ENCODE results near the gene TIGD3.

The TIGD3 gene

DNA sequence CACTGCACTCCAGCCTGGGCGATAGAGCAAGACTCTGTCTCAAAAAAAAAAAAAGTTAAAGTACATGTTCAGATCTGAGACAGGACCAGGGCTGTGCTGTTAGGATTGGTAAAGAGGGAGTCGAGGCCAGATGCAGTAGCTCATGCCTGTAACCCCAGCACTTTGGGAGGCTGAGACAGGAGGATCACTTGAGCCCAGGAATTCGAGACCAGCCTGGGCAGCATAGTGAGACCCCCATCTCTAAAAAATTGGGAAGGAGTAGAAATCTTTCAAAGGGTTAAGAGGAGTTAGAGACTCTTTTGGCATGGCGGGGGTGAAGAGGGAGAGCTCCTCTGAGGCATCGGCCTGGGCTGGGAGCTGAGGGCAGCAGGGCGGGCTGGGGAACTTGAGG is 16.1 kb downstream of the TIGD3 start:
- no peak for DNase-seq (ENCODE audit: low read depth)

DNA sequence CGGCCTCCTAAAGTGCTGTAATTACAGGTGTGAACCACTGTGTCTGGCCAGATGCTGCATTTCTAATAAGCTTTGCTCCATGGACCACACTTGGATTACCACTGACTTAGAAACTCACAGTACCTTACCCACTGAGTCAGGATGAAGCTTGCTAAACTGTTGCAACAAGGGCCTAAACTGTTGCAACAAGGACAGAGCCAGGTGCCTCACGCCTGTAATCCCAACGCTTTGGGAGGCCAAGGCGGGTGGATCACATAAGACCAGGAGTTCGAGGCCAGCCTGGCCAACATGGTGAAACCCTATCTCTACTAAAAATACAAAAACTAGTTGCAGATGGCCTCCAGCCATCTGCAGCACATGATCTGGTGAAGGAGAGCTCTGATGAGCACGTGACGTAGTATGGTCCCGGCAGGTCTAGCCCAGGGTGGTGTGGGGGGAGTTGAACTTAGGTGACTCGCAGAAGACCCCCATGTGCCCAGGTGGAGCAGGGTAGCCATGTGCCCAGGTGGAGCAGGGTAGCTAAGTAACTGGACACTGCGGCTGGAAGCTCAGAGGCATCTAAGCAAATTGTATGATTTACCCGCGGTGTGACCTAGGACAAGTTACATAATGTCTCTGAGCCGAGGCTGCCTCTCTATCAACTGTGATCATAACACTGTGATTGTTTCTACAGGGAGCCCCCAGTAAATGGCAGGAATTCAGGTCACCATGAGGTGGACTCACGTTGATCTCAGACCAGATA is 19.5 kb downstream of the TIGD3 start:
- no peak for DNase-seq (ENCODE audit: low read depth)

DNA sequence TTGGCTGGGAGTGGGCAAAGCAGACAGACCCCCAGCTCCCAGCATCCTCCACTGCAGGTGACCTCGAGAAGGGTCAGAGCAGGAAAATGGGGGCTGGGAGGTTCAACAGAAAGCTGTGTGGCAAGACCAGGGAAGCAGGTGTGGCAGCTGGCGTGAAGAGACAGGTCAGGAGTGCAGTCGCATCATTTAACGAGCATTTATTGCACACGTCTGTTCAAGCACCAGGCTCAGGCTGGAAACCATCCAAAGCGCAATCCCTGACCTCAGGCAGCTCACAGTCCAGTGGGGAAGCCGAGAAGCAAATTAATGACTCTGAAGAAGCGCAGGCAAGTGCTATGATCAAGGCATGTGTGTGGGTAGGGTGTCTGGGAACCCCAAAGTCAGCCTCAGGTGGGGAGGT is 20.5 kb downstream of the TIGD3 start:
- no peak for DNase-seq (ENCODE audit: low read depth)

DNA sequence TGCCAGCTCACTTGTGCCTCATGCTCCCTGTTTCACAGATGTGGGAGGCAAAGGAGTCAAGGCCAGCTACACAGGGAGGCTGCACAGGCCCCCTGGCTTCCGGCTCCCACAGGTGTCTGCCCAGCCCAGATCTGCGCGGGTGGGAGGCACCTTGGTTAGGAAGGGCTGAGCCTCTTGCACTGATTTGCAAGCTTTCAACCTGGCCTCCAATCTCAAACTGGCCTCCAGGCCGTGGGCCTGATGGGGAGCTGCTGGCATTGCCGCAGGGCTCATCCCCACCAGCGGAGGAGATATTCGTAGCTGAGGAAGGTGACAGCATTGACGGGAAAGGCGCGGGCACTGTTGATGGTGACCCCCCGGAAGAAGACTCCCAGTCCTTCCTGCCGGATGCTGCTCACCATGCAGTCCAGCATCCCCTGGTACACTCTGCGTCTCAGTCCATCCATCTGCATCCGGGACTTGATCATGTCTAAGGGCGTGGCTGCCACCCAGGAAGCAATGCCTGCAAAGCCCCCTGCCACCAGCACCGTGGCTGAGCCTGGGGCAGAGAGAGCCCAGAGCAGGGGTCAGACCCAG is 21.7 kb downstream of the TIGD3 start:
- DNase-seq (ENCODE audit: low read depth): no peak

DNA sequence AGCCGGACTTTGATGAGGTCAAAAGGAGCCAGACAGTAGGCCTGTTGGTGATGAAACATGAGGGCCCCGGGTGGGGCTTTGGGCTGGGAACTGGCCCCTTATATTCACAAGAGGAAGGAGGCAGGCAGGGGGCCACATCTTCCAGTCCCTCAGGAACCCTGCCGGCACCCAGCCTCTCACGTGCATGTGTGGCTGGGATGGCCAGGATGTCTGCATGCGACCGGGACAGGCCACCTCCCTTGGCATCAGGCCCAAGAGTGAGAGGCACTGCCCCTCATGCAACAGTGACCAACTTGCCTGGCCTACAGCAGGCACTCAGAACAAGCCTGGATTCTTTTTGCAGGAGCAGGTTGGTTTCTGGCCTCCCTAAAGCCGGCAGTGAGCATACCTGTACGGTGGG is 22.5 kb downstream of the TIGD3 start:
- DNase-seq (ENCODE audit: low read depth): no peak

DNA sequence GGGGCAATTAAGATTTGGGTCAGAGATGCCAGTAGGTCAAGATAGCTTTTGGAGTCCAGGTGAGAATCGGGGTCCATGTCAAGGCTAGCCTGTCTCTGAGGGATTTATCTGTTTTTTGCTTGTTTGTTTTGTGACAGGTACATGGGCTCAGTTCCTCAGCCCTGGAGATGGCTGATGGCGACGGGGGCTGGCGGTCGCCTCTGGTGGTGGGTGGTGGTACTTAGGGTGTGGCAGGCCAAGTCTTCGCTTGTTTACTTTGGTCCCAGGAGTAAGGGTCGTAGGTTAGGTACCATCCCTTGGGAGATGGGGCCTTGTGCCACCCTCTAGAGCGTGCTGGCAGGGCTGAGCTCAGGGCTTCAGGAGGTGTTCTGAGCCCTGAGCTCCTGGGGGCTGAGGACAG is 23.2 kb downstream of the TIGD3 start:
- DNase-seq (ENCODE audit: low read depth): no peak

DNA sequence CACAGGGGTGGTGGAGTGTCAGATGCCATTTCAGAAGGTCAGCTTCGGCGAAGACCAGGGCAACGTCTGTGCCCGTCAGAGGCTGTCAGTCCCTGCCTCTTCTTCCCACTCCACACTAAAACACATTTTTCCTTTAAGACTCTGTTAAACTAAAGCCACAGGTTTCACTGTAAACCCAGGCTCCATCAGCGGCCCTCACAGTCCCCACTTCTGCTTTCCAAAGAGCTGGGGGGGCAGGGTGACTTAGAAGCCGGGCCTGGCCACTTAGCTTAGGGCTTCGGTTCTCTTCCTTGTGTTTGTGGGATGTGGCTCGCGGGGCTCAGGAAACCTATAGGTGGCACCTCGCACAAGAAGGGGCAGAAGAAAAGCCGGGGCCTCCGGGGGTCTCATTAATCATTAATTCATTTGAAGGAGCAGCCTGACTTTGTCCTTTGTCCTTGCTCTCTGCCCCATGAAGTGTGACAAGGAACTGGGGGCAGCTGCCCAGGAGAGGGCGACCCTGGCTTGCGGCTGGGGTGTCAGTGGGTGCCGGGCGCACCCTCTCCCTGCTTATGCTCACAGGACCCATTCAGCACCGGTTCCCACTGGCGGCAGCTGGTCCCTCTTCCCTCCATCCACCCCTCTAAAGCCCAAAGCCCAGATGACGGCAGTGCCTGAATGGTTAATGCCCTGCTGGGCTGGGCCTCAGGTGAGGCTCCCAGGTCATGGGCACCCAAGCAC is 23.8 kb downstream of the TIGD3 start:
- no peak for DNase-seq (ENCODE audit: low read depth)

DNA sequence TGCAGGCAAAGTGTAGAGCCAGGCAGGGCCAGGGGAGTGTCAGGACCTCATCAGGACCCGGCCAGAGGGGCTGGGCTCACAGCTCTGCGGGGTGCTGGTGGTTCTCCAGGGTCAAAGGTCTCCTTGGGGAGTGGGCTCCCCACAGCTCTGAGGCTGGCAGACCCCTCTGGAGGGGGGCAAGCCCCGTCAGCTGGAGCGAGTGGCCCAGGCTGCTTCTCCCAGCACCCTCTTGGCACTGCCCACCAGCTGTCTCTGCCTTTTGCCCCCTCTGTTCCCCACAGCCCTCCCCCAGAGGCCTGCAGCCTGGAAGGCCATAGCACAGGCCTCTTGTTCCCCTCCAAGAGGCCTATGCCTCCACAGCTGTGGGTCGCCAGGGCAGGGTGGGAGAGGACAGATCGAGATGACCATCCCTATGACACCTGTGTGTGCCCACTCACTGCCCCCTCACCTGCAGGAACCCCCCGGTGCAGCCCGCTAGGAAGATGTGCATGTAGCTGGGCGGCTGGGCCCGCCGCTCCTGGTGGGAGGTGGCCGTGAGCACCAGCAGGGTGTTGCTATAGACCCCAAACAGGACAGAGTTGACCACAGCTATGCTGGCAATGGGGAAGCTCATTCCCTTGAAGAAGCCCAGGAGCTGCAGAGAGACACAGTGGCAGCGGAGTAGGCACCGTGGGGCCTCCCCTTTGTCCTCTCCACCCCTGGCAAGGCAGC is 24.5 kb downstream of the TIGD3 start:
- no peak for DNase-seq (ENCODE audit: low read depth)

DNA sequence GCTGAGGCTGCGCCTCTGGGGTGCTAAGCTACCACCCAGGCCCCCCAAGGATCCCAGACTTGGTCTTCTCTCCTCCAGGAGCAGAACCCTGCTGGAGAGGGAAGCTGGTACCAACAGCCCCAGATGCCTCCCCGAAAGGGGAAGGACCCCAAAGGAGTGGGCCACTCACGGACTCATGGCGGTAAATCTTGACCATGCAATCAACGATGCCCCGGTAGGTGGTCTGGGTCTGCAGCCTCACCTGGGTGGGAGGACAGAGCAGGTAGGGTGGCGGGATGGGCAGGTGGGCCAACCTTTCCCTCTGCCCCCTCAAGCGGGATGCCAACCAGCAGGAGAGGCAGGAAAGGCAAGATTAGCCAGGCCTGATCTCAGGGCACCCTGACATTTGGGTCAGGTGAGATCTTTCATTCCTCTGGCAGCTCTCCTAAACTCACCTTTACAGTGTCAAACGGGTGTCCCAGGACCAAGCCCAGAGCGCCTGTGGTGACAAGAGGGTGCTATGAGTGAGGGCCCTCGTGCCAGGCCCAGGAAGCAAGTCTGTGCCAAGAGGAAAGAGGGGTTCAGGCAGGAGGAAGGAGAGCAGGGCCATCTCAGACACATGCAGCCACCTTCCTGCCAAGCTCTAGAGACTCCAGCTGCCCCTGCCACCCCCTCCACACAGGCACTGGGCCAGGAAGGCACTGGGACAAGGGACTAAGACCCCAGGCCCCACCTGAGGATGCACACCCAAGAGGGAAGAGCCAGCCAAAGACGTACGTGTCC is 25.3 kb downstream of the TIGD3 start:
- DNase-seq (ENCODE audit: low read depth): no peak

DNA sequence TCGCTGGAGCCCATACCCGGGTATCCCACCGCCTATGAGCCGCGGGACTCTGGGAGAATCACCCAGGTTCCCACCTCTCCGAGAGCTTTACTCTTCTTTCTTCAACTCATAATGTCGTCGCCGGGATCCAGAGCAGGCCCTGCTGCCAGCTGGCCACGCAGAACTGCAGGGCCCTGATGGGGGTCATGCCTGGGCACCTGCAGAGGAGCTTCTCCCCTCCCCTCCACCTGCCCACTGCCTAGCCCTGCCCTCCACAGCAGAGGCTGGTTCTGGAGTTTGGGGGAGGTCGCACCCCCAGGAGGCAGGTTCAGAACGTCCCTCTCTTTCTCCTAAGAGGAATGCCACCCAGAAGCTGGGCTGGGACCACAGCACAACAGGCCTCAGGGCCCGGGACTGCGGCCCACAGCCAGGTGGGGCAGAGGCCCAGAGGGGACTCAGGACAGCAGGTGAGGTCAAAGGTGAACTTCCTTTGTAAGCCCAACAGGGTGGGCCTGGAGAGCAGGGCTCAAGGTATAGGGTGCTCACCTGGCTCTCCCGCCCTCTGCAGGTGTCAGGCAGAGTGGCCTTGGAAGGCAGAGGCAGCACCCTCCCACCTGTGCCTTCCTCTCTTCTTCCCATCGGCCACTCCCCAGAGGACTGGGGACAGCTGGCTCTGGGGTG is 26.0 kb downstream of the TIGD3 start:
- no peak for DNase-seq (ENCODE audit: low read depth)

DNA sequence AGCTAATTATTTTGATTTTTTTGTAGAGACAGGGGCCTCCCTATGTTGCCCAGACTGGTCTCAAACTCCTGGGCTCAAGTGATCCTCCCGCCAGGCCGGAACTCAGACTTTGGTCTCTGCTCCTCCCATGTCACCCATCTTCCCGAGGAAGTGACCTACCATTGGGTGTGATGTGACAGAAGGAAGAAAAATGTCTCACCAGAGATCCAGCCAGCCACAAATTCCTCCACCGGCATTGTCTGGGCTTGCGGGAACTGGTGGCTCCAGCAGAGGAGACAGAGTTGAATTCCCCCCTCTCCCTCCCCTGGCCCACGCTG is 27.1 kb downstream of the TIGD3 start:
- no peak for DNase-seq (ENCODE audit: low read depth)

DNA sequence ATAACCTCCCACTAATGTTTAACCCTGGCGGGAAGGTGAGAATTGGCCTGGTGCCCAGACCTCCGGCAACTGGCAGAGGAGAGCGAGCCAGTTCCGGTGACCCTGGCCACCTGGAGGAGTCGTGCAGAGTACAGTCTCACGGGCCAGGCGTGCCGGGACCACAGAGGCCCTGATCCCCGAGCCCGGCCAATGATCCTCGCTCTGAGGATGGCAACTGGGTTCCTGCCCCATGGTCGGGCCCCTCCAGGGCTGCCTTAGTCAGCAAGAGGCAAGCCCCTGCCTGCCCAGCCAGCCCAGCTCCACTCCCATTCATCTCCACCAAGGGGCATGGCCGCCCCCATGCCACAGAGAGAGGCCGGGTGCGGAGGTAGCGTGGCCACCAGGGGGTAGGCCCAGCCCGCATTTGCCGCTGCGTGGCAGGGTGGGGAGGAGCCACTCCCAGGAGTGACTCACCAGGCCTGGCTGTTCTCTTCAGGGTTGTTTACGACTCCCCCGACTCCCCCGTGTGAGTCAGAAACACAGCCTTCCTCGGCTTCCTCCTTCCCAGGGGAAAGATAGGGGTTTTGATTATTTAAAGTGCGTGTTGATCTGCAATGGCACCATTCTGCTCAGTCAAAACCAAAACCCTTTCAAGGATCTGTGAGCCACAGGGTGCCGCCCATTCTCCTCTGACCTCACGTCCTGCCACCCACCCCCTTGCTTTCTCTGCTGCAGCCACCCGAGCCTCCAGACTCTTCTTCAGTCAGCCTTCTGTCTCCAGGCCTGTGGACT is 27.7 kb downstream of the TIGD3 start, which contains the start of gene SLC25A45:
SLC25A45 (minus strand) TSS at position 614 of the 771 bp plus-strand sequence. CDS start 695 bp downstream, outside the sequence.
- DNase-seq (ENCODE audit: low read depth): peak; percentile 93

DNA sequence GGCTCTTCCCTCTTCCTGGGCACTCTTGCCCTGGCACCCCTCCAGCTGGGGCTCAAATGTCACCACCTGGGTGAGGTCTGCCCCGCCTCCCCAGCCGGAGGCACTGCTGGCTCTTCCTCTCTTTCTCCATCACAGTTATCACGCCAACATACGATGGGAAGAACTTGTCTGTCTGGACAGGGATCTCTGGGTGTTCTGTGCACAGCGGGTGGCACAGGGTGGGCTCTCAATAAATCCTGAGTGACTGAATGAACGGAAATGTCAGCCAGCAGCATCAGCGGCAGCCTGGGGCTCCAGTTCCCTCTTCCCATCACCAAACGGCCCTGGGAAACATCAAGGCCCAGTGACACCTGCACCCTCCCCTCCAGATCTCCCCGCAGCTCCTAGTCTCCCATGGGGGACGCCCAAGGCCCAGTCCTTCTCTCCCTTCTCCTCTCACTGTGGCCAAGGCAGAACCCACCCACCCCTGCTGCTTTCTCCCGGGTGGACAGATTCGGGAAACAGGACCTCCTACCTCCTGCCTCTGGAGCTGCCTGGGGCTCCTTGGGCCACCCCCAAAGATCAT is 28.3 kb downstream of the TIGD3 start:
- DNase-seq (ENCODE audit: low read depth): no peak

DNA sequence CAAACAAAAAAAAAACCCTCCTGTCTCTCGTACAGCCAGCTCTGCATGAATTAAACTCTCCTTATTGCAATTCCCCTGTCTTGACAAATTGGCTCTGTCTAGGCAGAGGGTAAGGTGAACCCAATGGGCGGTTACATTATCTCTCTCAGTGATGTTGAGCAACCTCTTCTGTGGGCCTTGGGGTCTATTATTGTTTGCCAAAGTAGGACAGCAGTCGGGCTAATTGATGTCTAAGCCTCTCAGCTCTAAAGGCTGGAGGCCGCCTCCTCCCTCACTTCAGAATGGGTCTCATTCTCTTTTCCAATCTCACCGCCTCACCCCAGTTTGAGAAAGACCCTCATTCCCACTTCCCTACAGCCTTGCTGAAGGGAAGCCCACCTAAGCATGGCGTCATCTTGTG is 29.2 kb downstream of the TIGD3 start:
- DNase-seq (ENCODE audit: low read depth): no peak

DNA sequence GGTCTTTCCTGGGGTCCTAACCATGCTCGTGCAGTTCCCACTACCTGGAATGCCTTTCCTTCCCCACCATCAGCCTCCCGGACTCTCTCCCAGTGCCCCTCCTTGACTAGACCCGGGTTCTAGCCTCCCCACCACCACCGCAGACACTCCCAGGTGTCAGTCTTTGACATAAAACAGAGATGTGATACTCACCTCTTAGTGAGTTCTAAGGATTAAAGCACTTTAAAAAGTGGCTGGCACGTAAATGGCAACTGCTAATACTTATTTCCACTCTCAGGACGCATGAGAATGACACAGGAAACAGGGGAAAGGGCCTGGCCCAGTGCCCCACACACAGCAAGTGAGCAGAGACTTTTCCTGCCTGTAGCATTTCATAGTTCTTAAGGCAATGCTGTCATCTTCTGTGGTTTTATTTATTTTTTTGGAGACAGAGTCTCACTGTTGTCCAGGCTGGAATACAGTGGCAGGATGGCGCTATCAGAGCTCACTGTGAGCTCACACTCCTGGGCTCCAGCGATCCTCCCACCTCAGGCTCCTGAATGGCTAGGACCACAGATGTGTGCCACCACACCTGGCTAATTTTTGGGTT is 29.8 kb downstream of the TIGD3 start:
- DNase-seq (ENCODE audit: low read depth): no peak

DNA sequence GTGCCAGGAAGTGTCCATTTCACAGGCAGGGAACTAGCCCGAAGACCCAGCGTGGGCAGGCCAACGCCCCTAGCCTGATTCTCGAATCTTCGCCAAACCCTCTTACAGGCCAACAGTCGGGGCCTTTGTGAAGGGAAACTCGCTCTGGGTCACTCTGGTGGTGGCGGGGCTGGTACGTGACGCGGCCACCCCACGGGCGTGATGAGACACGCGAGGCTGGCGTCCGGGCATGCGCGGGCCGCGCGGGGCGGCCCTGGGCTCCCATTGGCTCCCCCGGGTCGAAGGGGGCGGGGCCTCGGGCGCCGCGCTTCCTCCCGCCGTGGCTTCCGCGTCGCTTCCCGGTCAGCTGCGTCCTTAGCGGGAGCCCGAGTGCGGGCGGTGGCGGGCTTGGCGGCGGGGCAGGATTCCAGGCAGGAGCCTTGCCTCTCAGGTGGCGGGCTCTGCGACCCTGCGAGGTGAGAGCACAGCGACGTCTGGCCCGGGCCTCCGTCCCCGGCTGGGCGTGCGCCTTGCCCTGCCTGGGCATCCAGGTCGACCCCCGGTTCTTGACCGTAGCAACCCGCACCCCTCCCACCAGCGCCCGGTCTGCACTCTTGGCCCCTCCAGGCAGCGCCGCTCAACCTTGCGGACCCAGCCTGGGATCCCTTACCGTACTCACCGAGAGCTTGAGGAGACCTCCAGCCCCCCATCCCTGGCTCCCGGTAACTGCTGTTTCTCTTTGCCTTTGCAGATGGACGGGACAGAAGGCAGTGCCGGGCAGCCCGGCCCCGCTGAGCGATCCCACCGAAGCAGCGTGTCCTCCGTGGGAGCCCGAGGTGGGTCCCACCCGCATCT is 32.0 kb downstream of the TIGD3 start, which contains the start of gene FRMD8:
FRMD8 (plus strand) TSS at position 331 of the 834 bp plus-strand sequence; CDS start at position 731, 400 bp downstream.
- DNase-seq (ENCODE audit: low read depth): peak; percentile 84

DNA sequence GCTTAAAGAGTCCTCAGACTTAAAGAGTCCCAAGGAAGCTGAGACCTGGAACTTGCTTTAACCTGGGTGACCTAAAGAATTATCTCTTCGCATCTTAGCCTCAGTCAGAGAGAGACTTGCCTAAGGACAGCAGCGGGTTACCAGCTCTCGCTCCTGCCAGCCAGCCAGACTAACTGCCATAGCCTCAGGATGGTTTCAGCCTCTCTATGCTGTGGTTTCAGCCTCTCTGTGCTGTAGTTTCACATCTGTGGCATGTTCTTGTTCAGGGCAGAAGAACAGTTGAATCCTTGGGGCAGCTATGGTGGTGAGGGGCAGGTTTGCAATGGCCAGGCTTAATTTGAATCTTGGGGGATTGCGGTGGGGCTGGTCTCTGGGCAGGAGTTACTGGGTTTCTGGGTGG is 34.2 kb downstream of the TIGD3 start:
- no peak for DNase-seq (ENCODE audit: low read depth)

DNA sequence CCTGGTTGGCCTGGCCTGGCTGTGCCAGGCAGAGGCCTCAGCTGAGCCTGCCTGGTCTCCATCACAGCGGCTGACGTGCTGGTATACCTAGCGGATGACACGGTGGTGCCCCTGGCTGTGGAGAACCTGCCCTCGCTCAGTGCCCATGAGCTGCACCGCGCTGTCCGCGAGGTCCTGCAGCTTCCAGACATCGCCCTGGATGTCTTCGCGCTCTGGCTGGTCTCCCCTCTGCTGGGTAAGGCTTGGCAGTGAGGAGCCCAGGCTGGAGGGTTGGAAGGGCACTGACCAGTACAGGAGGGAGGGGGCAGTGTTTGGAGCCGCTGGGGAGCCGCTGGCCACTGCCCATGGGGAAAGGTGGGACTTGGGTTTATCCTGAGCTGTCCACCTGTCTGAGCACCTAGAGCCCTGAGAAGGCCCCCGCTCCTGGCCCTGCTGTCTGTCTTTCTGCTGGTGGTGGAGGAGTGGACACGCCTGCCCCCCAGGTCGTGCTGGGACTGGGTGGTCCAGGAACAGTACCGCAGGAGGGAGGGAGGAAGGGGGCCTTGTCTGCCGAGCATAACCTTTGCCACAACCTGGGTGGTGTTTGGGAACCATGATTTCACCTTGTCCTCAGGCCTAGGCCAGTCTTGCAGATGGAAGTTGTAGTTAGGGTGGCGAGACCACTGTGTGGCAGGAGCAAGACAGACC is 34.9 kb downstream of the TIGD3 start:
- DNase-seq (ENCODE audit: low read depth): no peak

Measured in T-helper 22 cell (primary cell).